Endothelial cell of umbilical vein (primary cell): ENCODE results near the gene MCTP2. TPM values are rescaled to one million over a fixed set of nuclear protein-coding genes. Genes with fewer than 3 reads are reported as not detected.
"Not testable (repeated sequence)": the region's sequence is repeated elsewhere in the genome, so short reads cannot be mapped to it uniquely, and the experiment has no call there.

Experiments
- BruUV-seq: library from RNA; stranded (reverse); fragments of 400-500 nt; replicated peaks from 2 replicates; lab custom pipeline; 2021; lab: Mats Ljungman, UMichigan
- CTCF ChIA-PET: fragments of 300-600, 350-600 bp; sonication (Branson Sonifier 250); formaldehyde crosslinking; loops from one replicate; lab custom pipeline; 2021; ENCODE audit warnings: antibody characterized with exemption, inconsistent platforms; lab: Charles Lee
- POLR2A ChIA-PET: fragments of 300-600, 350-600 bp; sonication (Branson Sonifier 250); formaldehyde crosslinking; loops from one replicate; lab custom pipeline; 2021; ENCODE audit warnings: antibody characterized with exemption, inconsistent platforms; lab: Charles Lee
- DNase-seq: peaks from one replicate; pipeline ENCODE4 v3.0.0-alpha.2; 2011; ENCODE audit warnings: low read depth, low spot score
- FAIRE-seq: peaks from 2 replicates; lab custom pipeline; 2011; peaks lifted over from hg19 to GRCh38; lab: Jason Lieb, UNC
- H2AFZ ChIP-seq: 2 replicates; pipeline ENCODE4 v1.6.0; 2012; ENCODE audit warnings: low read depth, low read length, control low read depth, inconsistent platforms
- H3K27ac ChIP-seq: 2 replicates; pipeline ENCODE4 v1.5.1; 2011; ENCODE audit warnings: low read depth, mild to moderate bottlenecking, control low read depth, low read length, moderate library complexity; ENCODE audit not compliant: insufficient read depth
- H3K27me3 ChIP-seq, 2 experiments: 2 replicates each; pipeline versions ENCODE4 v1.6.0 to v1.6.1; 2011; ENCODE audit warnings: low read length in 2 of 2, mixed read lengths in 1 of 2; ENCODE audit not compliant: control insufficient read depth in 2 of 2, insufficient read depth in 2 of 2
- H3K36me3 ChIP-seq, 2 experiments: 2 replicates in 1 of 2; 3 replicates in 1 of 2; pipeline ENCODE4 v1.5.1; 2011; ENCODE audit warnings: low read length in 2 of 2, mild to moderate bottlenecking in 1 of 2, moderate library complexity in 1 of 2; ENCODE audit not compliant: control insufficient read depth in 2 of 2, insufficient read depth in 2 of 2; ENCODE audit errors: extremely low read depth in 1 of 2
- H3K4me1 ChIP-seq: 3 replicates; pipeline ENCODE4 v1.5.1; 2011; ENCODE audit warnings: mild to moderate bottlenecking, low read length; ENCODE audit not compliant: control insufficient read depth, insufficient read depth; ENCODE audit errors: extremely low read depth
- H3K4me2 ChIP-seq: 2 replicates; pipeline ENCODE4 v1.6.1; 2011; ENCODE audit warnings: low read length, control low read depth, mixed read lengths; ENCODE audit not compliant: insufficient read depth
- H3K4me3 ChIP-seq, 3 experiments: fragments of 200-600 bp in 1 of 3; sonication (generic), shearing (Covaris generic) in 1 of 3; replicated peaks in 1 of 3; 2 replicates each; pipeline ENCODE4 v1.5.1; 2011 to 2016; ENCODE audit warnings: control low read depth in 3 of 3, low read length in 3 of 3, mild to moderate bottlenecking in 2 of 3, inconsistent platforms in 1 of 3, low read depth in 1 of 3, moderate library complexity in 1 of 3; ENCODE audit not compliant: insufficient read depth in 1 of 3
- H3K79me2 ChIP-seq: 2 replicates; pipeline ENCODE4 v1.6.0; 2012; ENCODE audit warnings: low read length, inconsistent platforms; ENCODE audit not compliant: control insufficient read depth, insufficient read depth
- H3K9ac ChIP-seq: replicated peaks from 2 replicates; pipeline ENCODE3; 2011; ENCODE audit warnings: low read length, control low read depth; ENCODE audit not compliant: insufficient read depth; ENCODE audit errors: extremely low read depth
- H3K9me1 ChIP-seq: replicated peaks from 3 replicates; pipeline ENCODE4 v1.6.0; 2011; ENCODE audit warnings: mild to moderate bottlenecking, low read length; ENCODE audit not compliant: control insufficient read depth, insufficient read depth; ENCODE audit errors: extremely low read depth
- H3K9me3 ChIP-seq: replicated peaks from 2 replicates; pipeline ENCODE4 v1.5.1; 2012; ENCODE audit warnings: low read length, inconsistent platforms; ENCODE audit not compliant: control insufficient read depth, insufficient read depth
- H4K20me1 ChIP-seq: replicated peaks from 2 replicates; pipeline ENCODE3; 2011; ENCODE audit warnings: mild to moderate bottlenecking, low read length; ENCODE audit not compliant: control insufficient read depth, insufficient read depth; ENCODE audit errors: extremely low read depth
- CTCF ChIP-seq, 2 donors: IDR thresholded peaks; 1 replicate in 1 of 2; 2 replicates in 1 of 2; pipeline ENCODE4 v1.5.1; 2011; ENCODE audit warnings: low read length in 2 of 2, mild to moderate bottlenecking in 2 of 2, moderate library complexity in 2 of 2, control low read depth in 1 of 2, inconsistent platforms in 1 of 2, low read depth in 1 of 2; ENCODE audit not compliant: insufficient read depth in 1 of 2; ENCODE audit errors: extremely low read depth in 1 of 2
- EZH2 ChIP-seq: IDR thresholded peaks from 2 replicates; pipeline ENCODE4 v1.6.1; 2012; ENCODE audit warnings: borderline replicate concordance, low read depth, mild to moderate bottlenecking, moderate library complexity, low read length, inconsistent platforms; ENCODE audit not compliant: severe bottlenecking
- FOS ChIP-seq: IDR thresholded peaks from 2 replicates; pipeline ENCODE4 v1.6.1; 2011; ENCODE audit warnings: mild to moderate bottlenecking, low read length, moderate library complexity, borderline replicate concordance; ENCODE audit not compliant: insufficient read depth
- GATA2 ChIP-seq: IDR thresholded peaks from 2 replicates; pipeline ENCODE4 v1.7.0; 2011; ENCODE audit warnings: low read depth, mild to moderate bottlenecking, moderate library complexity, mixed read lengths, low read length; ENCODE audit not compliant: insufficient read length, insufficient read depth
- JUN ChIP-seq: IDR thresholded peaks from 2 replicates; pipeline ENCODE4 v1.6.1; 2011; ENCODE audit warnings: borderline replicate concordance, low read depth; ENCODE audit not compliant: insufficient read length, insufficient read depth
- MAX ChIP-seq: IDR thresholded peaks from 2 replicates; pipeline ENCODE4 v1.6.1; 2011; ENCODE audit not compliant: insufficient read depth, insufficient read length
- MYC ChIP-seq: IDR thresholded peaks from one replicate; pipeline ENCODE4 v1.6.1; 2011; ENCODE audit warnings: mild to moderate bottlenecking, low read depth, low read length
- POLR2A ChIP-seq: IDR thresholded peaks from 2 replicates; pipeline ENCODE4 v1.6.1; 2012; ENCODE audit warnings: low read depth, mild to moderate bottlenecking, control low read depth, low read length
- POLR2AphosphoS5 ChIP-seq: IDR thresholded peaks from 2 replicates; pipeline ENCODE4 v1.6.1; 2012; ENCODE audit warnings: low read depth, mild to moderate bottlenecking, control low read depth, low read length, moderate library complexity; ENCODE audit not compliant: insufficient read depth
- dilution Hi-C: fragments of 300-500 bp; cut with MboI; formaldehyde crosslinking; loops from one replicate; pipeline ENCODE4 v1.15.0; 2019; ENCODE audit warnings: low sequenced_read_pairs; ENCODE audit not compliant: extremely low pct_ligation_motif_present
- intact Hi-C: fragments of 100-400 bp; cut with micrococcal nuclease; formaldehyde crosslinking; loops from one replicate; pipeline ENCODE4 v1.10.0; 2022
- polyA plus RNA-seq, 4 experiments: library from polyadenylated mRNA; depleted of rRNA in 3 of 4; stranded (reverse) in 3 of 4; unstranded in 1 of 4; fragments of >200 nt; gene quantifications; 2 replicates each; pipeline versions ENCODE4 v1.2.1 to v1.2.3, GENCODE V29; 2011 to 2012; ENCODE audit warnings: missing spikeins in 1 of 4
- total RNA-seq: library from RNA; stranded (reverse); gene quantifications from 2 replicates; pipeline ENCODE4 v1.2.3, GENCODE V29; 2021

The MCTP2 gene
- total and polyA plus RNA-seq, 2 donors (not counting 3 experiments of a cell fraction or from before 2014, with no cell fraction given) = 0.01 to 0.75 TPM

GRCh38 chr15:94256511-94256910, 25.1 kb downstream of the MCTP2 start:
- no peak overlapping the region for H2AFZ ChIP-seq
- no peaks in the 10 kb centered on the region for H4K20me1 ChIP-seq
- FAIRE-seq (no peak), DNase-seq (no peak)
- H3K9ac ChIP-seq = no peak overlapping the region
- TF ChIP-seq CTCF (IDR thresholded peaks at IDR 0.05; ENCODE audit: extremely low read depth in 1 of 2, insufficient read depth in 1 of 2, low read depth in 1 of 2, low read length in 2 of 2) (no peak), MYC (no peak), POLR2AphosphoS5 (no peak), JUN (no peak), EZH2 (no peak), MAX (no peak), FOS (no peak), POLR2A (no peak), GATA2 (no peak)
- POLR2A ChIA-PET = no interaction called here
- no peak overlapping the region for H3K4me3 ChIP-seq
- no peaks in the 10 kb centered on the region for H3K9me1 ChIP-seq
- CTCF ChIA-PET = no interaction called here
- intact Hi-C loops = no loop called here
- H3K9me3 ChIP-seq = no peaks in the 10 kb centered on the region
- BruUV-seq = no TSS peak
- no peaks in the 10 kb centered on the region for H3K4me1 ChIP-seq
- no peaks in the 10 kb centered on the region for H3K79me2 ChIP-seq
- H3K27ac ChIP-seq = no peak overlapping the region
- dilution Hi-C loops = no loop called here
- H3K36me3 ChIP-seq = no peaks in the 10 kb centered on the region
- no peak overlapping the region for H3K4me2 ChIP-seq
- H3K27me3 ChIP-seq = no peaks in the 10 kb centered on the region

- FAIRE-seq, H3K9me3 ChIP-seq, dilution Hi-C loops, intact Hi-C loops, POLR2A ChIA-PET, BruUV-seq, H3K27me3 ChIP-seq, H3K4me2 ChIP-seq, H3K27ac ChIP-seq, H3K4me1 ChIP-seq, H3K4me3 ChIP-seq, H3K9ac ChIP-seq, H3K79me2 ChIP-seq, CTCF ChIA-PET, DNase-seq, H3K9me1 ChIP-seq, H2AFZ ChIP-seq, H3K36me3 ChIP-seq, H4K20me1 ChIP-seq: not testable (repeated sequence)
Measured at GRCh38 chr15:94257776-94258175, 26.4 kb downstream of the MCTP2 start.
